WTC11 (cell line): ENCODE data around the gene SPHK2.

Experiments
- ARID4B ChIP-seq: sonication (generic); formaldehyde crosslinking; IDR thresholded peaks from 2 replicates; pipeline ENCODE4 v1.8.0; 2023; ENCODE audit warnings: missing genetic modification reagents, mild to moderate bottlenecking, borderline replicate concordance
- CBFB ChIP-seq: sonication (generic); formaldehyde crosslinking; IDR thresholded peaks from 2 replicates; pipeline ENCODE4 v1.8.1; 2022; ENCODE audit warnings: mild to moderate bottlenecking, low read depth, missing genetic modification reagents
- EMX1 ChIP-seq: fragments of 250-450 bp; sonication (Bioruptor Pico); IDR thresholded peaks from 2 replicates; pipeline ENCODE4 v1.8.0; 2021; ENCODE audit warnings: mild to moderate bottlenecking
- JUN ChIP-seq: sonication (generic); formaldehyde crosslinking; IDR thresholded peaks from 2 replicates; pipeline ENCODE4 v1.8.0; 2023; ENCODE audit warnings: mild to moderate bottlenecking, missing genetic modification reagents
- PRDM15 ChIP-seq: sonication (generic); formaldehyde crosslinking; IDR thresholded peaks from 2 replicates; pipeline ENCODE4 v1.8.0; 2022; ENCODE audit warnings: missing genetic modification reagents
- RELA ChIP-seq: sonication (generic); formaldehyde crosslinking; IDR thresholded peaks from 2 replicates; pipeline ENCODE4 v1.8.1; 2022; ENCODE audit warnings: missing genetic modification reagents, mild to moderate bottlenecking, borderline replicate concordance
- ZNF121 ChIP-seq: sonication (generic); formaldehyde crosslinking; IDR thresholded peaks from 2 replicates; pipeline ENCODE4 v1.8.0; 2023; ENCODE audit warnings: missing genetic modification reagents
- ZNF219 ChIP-seq: sonication (generic); formaldehyde crosslinking; IDR thresholded peaks from 2 replicates; pipeline ENCODE4 v1.8.0; 2023; ENCODE audit warnings: missing genetic modification reagents, mild to moderate bottlenecking, borderline replicate concordance
- ZNF232 ChIP-seq: sonication (generic); formaldehyde crosslinking; IDR thresholded peaks from 2 replicates; pipeline ENCODE4 v1.8.0; 2022; ENCODE audit warnings: mild to moderate bottlenecking, missing genetic modification reagents
- TF ChIP-seq, protein P1 (sequence below): fragments of 200-600 bp; IDR thresholded peaks from 2 replicates; pipeline ENCODE4 v1.8.0; 2022; ENCODE audit warnings: antibody characterized with exemption
- TF ChIP-seq, protein P2 (sequence below): sonication (generic); formaldehyde crosslinking; IDR thresholded peaks from 2 replicates; pipeline ENCODE4 v1.8.1; 2022; ENCODE audit warnings: missing genetic modification reagents, borderline replicate concordance
- TF ChIP-seq, protein P3 (sequence below): sonication (generic); formaldehyde crosslinking; IDR thresholded peaks from 2 replicates; pipeline ENCODE4 v1.8.0; 2022; ENCODE audit warnings: mild to moderate bottlenecking, missing genetic modification reagents
- TF ChIP-seq, protein P4 (sequence below): sonication (generic); formaldehyde crosslinking; IDR thresholded peaks from 2 replicates; pipeline ENCODE4 v1.8.0; 2022; ENCODE audit warnings: mild to moderate bottlenecking, missing genetic modification reagents
- TF ChIP-seq, protein P5 (sequence below): sonication (generic); formaldehyde crosslinking; IDR thresholded peaks from 2 replicates; pipeline ENCODE4 v1.8.1; 2022; ENCODE audit warnings: mild to moderate bottlenecking, missing genetic modification reagents, moderate library complexity, borderline replicate concordance

DNA sequence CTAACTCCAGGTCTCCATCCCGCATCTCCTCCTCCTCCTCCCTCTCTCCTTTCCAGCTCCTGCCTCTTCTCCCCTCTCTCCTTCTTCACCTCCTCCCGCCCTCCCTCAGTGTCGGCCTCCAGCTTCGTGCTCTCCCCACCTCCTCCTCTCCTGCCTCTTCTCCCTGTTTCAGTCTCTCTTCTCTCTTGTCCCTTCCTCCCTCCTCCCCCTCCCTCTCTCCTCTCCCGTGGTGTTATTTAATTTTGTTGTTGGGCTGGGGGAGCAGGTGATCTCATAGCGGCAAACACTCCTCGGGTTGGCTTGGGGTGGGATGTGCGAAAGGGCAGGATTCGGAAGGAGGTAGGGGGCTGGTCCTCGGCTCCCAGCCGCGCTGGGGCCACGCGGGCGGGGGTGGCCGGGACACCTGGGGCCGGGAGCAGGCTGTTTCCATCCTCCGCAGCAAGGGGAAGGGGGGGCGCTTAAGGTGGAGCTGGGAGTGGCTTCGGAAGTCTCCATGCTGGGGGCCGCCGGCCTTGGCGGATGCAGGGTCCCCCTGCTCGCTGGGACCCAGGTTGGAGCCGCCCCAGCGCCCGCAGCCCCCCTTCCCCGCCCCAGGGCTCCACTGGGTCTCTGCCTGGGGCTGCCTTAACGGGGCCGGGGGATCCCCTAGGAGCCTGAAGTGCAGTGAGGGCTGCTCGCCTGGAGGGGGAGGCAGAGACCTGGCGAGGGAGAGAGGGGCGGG, 26.9 kb downstream of the SPHK2 start, which contains the start of gene CA11:
- TF ChIP-seq ZNF219 (CRISPR knock-in tag) (no peak), ZNF121 (CRISPR knock-in tag) (no peak), JUN (CRISPR knock-in tag) (no peak), PRDM15 (no peak), ARID4B (no peak), ZNF232 (CRISPR knock-in tag) (0 out of 2 replicates have a peak, but pooled peaks have one; percentile 48), CBFB (CRISPR knock-in tag) (no peak), RELA (no peak), EMX1 (no peak)
- TF ChIP-seq, protein P1, sequence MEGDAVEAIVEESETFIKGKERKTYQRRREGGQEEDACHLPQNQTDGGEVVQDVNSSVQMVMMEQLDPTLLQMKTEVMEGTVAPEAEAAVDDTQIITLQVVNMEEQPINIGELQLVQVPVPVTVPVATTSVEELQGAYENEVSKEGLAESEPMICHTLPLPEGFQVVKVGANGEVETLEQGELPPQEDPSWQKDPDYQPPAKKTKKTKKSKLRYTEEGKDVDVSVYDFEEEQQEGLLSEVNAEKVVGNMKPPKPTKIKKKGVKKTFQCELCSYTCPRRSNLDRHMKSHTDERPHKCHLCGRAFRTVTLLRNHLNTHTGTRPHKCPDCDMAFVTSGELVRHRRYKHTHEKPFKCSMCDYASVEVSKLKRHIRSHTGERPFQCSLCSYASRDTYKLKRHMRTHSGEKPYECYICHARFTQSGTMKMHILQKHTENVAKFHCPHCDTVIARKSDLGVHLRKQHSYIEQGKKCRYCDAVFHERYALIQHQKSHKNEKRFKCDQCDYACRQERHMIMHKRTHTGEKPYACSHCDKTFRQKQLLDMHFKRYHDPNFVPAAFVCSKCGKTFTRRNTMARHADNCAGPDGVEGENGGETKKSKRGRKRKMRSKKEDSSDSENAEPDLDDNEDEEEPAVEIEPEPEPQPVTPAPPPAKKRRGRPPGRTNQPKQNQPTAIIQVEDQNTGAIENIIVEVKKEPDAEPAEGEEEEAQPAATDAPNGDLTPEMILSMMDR = peak; percentile 72
- TF ChIP-seq, protein P2, sequence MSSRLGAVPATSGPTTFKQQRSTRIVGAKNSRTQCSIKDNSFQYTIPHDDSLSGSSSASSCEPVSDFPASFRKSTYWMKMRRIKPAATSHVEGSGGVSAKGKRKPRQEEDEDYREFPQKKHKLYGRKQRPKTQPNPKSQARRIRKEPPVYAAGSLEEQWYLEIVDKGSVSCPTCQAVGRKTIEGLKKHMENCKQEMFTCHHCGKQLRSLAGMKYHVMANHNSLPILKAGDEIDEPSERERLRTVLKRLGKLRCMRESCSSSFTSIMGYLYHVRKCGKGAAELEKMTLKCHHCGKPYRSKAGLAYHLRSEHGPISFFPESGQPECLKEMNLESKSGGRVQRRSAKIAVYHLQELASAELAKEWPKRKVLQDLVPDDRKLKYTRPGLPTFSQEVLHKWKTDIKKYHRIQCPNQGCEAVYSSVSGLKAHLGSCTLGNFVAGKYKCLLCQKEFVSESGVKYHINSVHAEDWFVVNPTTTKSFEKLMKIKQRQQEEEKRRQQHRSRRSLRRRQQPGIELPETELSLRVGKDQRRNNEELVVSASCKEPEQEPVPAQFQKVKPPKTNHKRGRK = no peak
- TF ChIP-seq, protein P3, sequence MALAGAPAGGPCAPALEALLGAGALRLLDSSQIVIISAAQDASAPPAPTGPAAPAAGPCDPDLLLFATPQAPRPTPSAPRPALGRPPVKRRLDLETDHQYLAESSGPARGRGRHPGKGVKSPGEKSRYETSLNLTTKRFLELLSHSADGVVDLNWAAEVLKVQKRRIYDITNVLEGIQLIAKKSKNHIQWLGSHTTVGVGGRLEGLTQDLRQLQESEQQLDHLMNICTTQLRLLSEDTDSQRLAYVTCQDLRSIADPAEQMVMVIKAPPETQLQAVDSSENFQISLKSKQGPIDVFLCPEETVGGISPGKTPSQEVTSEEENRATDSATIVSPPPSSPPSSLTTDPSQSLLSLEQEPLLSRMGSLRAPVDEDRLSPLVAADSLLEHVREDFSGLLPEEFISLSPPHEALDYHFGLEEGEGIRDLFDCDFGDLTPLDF (CRISPR knock-in tag) = no peak
- TF ChIP-seq, protein P4, sequence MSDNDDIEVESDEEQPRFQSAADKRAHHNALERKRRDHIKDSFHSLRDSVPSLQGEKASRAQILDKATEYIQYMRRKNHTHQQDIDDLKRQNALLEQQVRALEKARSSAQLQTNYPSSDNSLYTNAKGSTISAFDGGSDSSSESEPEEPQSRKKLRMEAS (CRISPR knock-in tag) = peak; percentile 80
- TF ChIP-seq, protein P5, sequence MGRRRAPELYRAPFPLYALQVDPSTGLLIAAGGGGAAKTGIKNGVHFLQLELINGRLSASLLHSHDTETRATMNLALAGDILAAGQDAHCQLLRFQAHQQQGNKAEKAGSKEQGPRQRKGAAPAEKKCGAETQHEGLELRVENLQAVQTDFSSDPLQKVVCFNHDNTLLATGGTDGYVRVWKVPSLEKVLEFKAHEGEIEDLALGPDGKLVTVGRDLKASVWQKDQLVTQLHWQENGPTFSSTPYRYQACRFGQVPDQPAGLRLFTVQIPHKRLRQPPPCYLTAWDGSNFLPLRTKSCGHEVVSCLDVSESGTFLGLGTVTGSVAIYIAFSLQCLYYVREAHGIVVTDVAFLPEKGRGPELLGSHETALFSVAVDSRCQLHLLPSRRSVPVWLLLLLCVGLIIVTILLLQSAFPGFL = no peak
